NCI-H524 treated with DMSO at 0.1 percent for 48 hours (cell line): ENCODE data around the gene AKR1B1.

Experiments used
- DNase-seq: peaks from one replicate; lab custom pipeline; 2025; lab: John Stamatoyannopoulos, UW

AKR1B1 gene

GRCh38 chr7:134444198-134444960 lies 14.5 kb downstream of the AKR1B1 start:
- DNase-seq: no peak

- no peak for DNase-seq
Measured at GRCh38 chr7:134443396-134444070, 15.4 kb downstream of the AKR1B1 start.

- DNase-seq: no peak
Measured at GRCh38 chr7:134442441-134443220, 16.3 kb downstream of the AKR1B1 start.

- DNase-seq: no peak
Measured at GRCh38 chr7:134441264-134441663, 17.6 kb downstream of the AKR1B1 start.

- DNase-seq: no peak
Measured at GRCh38 chr7:134440476-134440875, 18.4 kb downstream of the AKR1B1 start.

- DNase-seq: no peak
Measured at GRCh38 chr7:134440067-134440466, 18.8 kb downstream of the AKR1B1 start.

GRCh38 chr7:134438946-134439345 lies 20.0 kb downstream of the AKR1B1 start:
- DNase-seq: no peak

- DNase-seq: no peak
Measured at GRCh38 chr7:134435161-134435920, 23.6 kb downstream of the AKR1B1 start.

- DNase-seq: peak; percentile 66
Measured at GRCh38 chr7:134434701-134435100, 24.2 kb downstream of the AKR1B1 start.

- DNase-seq: no peak
Measured at GRCh38 chr7:134433430-134433829, 25.5 kb downstream of the AKR1B1 start.

GRCh38 chr7:134432296-134433152 lies 26.4 kb downstream of the AKR1B1 start:
- peak; percentile 83 for DNase-seq

GRCh38 chr7:134431815-134432214 lies 27.1 kb downstream of the AKR1B1 start:
- no peak for DNase-seq

- no peak for DNase-seq
Measured at GRCh38 chr7:134429481-134429880, 29.4 kb downstream of the AKR1B1 start.

- no peak for DNase-seq
Measured at GRCh38 chr7:134428942-134429341, 30.0 kb downstream of the AKR1B1 start.

- no peak for DNase-seq
Measured at GRCh38 chr7:134427896-134428295, 31.0 kb downstream of the AKR1B1 start.

- DNase-seq: no peak
Measured at GRCh38 chr7:134425777-134426176, 33.1 kb downstream of the AKR1B1 start.

- DNase-seq: no peak
Measured at GRCh38 chr7:134422638-134423037, 36.3 kb downstream of the AKR1B1 start.

- DNase-seq: no peak
Measured at GRCh38 chr7:134422008-134422407, 36.9 kb downstream of the AKR1B1 start.

GRCh38 chr7:134420424-134421125 lies 38.3 kb downstream of the AKR1B1 start:
- DNase-seq: peak; percentile 26

GRCh38 chr7:134419875-134420274 lies 39.0 kb downstream of the AKR1B1 start:
- DNase-seq: no peak
